ENCODE results near the gene API5.

API5 gene

DNA sequence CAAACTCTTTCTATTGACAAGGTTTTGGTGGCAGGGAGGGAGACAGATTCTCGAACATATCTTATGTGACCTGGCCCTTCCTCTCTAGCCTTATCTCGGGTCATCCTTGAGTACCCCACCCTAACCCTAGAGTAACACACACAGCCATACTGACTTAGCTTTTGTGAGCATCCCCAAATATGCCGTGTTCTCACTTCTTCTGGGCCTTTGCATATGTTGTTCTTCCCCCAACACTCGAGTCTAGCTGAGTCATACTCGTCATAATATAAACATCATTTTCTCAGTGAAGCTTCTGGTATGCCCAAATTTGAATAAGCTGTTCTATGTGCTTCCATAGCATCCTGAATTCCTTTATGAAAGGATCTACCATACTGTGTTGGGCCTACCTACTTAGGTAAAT, 54.9 kb downstream of the API5 start:
- H3K9ac ChIP-seq (ENCODE audit: low read depth, low read length): no peak overlapping the region
- H3K4me3 ChIP-seq (ENCODE audit: low read depth, low read length): no peak overlapping the region
- no peaks in the 10 kb centered on the region for H3K27me3 ChIP-seq (ENCODE audit: control insufficient read depth, insufficient read depth, low read length)
- no peaks in the 10 kb centered on the region for H3K4me1 ChIP-seq (ENCODE audit: control insufficient read depth, insufficient read depth, low read length)
- no peaks in the 10 kb centered on the region for H3K36me3 ChIP-seq (ENCODE audit: control insufficient read depth, insufficient read depth, low read length)
- no peaks in the 10 kb centered on the region for H3K9me3 ChIP-seq (ENCODE audit: control insufficient read depth, insufficient read depth, low read length)

DNA sequence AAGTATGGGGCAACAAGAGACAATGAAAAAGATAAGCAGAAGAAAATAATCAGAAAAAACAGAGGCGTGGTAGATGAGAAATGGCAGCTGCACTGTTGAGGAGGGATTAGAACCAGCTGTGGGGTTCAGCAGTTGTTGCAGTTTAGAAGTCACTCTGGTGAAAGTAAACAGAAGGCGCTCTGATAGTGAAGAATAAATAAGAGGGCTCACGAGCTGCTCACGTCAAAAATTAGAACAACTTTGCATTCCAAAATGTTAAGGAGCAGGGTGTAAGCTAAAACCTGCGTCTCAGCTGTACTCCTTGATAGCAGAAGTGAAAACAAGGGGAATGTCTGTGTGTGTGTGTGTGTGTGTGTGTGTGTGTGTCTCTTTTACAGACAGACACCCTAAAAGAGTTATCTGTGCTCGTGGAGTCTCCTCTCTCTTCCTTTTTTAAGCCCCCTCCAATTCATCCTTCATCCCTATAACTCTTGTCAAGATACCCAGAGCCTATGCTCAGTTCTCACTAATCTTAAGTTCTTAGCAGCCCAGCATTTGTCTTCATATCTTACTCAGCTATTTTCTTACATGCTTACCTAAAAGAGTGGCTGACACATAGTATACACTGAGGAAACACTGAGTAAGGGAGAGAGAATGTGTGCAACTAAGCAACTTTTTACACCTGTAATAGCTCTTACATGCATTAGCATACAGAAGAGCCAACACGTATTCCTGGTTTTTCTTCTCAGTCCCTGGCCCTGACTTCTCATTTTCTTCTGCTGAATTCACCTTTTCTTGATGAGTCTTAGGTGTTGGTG, 55.8 kb downstream of the API5 start:
- Histone ChIP-seq H3K36me3 (ENCODE audit: control insufficient read depth, insufficient read depth, low read length) (no peaks in the 10 kb centered on the region), H3K27me3 (ENCODE audit: control insufficient read depth, insufficient read depth, low read length) (no peaks in the 10 kb centered on the region), H3K4me1 (ENCODE audit: control insufficient read depth, insufficient read depth, low read length) (no peaks in the 10 kb centered on the region), H3K9me3 (ENCODE audit: control insufficient read depth, insufficient read depth, low read length) (no peaks in the 10 kb centered on the region), H3K9ac (ENCODE audit: low read depth, low read length) (no peak overlapping the region), H3K4me3 (ENCODE audit: low read depth, low read length) (no peak overlapping the region)

DNA sequence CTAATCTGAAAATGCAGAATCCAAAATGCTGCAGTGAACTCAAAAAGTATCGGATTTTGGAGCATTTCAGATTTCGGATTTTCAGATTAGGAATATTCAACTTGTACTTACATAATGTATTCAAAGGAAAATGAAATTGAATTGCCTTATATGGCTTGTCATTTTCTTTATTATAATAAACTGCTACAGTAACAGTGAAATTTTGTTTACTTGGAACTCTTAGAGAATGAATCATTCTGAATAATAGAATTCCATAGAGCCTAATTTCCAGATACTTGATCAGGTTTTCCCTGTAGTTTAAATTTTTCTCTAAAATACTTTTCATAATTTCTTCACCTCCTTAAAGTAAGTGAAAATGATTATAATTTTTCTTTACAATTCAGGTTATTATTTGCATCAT, 64.3 kb downstream of the API5 start:
- H3K36me3 ChIP-seq (ENCODE audit: control insufficient read depth, insufficient read depth, low read length): no peaks in the 10 kb centered on the region
- H3K27me3 ChIP-seq (ENCODE audit: control insufficient read depth, insufficient read depth, low read length): no peaks in the 10 kb centered on the region
- no peak overlapping the region for H3K9ac ChIP-seq (ENCODE audit: low read depth, low read length)
- H3K4me3 ChIP-seq (ENCODE audit: low read depth, low read length): no peak overlapping the region
- no peaks in the 10 kb centered on the region for H3K4me1 ChIP-seq (ENCODE audit: control insufficient read depth, insufficient read depth, low read length)
- H3K9me3 ChIP-seq (ENCODE audit: control insufficient read depth, insufficient read depth, low read length): no peaks in the 10 kb centered on the region

DNA sequence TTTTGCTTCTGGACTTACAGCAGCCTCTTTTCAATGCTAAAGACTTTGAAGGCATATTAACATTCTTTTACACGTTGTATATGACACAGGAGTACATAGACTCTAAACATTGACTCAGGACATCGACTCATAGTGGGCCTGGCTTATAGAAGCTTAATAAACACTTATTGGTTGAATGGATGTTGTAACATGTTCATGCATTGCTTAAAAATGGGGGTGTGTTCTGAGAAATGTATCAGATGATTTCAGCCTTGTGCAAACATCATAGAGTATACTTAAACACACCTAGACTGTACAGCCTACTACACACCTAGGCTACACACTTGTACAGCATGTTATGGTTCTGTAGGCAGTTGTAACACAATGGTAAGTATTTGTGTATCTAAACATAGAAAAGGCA, 64.8 kb downstream of the API5 start:
- Histone ChIP-seq H3K9me3 (ENCODE audit: control insufficient read depth, insufficient read depth, low read length) (no peaks in the 10 kb centered on the region), H3K9ac (ENCODE audit: low read depth, low read length) (no peak overlapping the region), H3K4me3 (ENCODE audit: low read depth, low read length) (no peak overlapping the region), H3K36me3 (ENCODE audit: control insufficient read depth, insufficient read depth, low read length) (no peaks in the 10 kb centered on the region), H3K27me3 (ENCODE audit: control insufficient read depth, insufficient read depth, low read length) (no peaks in the 10 kb centered on the region), H3K4me1 (ENCODE audit: control insufficient read depth, insufficient read depth, low read length) (peaks cover 4% of the 10 kb centered on the region)

DNA sequence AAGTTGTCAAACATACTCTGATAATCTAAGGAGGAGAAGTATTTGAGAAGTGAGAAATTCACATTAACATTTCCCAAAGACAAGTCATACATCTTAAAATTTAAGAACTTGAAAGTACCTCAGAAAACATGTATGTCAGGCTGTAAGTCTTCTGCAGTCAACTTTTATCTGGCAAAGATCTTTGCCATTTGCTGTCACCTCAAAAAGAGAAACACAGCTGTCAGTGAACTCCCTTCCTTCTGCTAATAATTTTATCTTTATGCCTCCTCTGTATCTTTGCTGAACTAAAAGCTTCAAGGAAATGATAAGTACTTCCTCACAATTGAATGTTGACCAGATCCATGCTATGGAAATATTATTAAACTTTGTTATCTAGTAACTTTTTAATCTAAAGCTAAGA, 65.6 kb downstream of the API5 start:
- Histone ChIP-seq H3K27me3 (ENCODE audit: control insufficient read depth, insufficient read depth, low read length) (no peaks in the 10 kb centered on the region), H3K9ac (ENCODE audit: low read depth, low read length) (no peak overlapping the region), H3K4me3 (ENCODE audit: low read depth, low read length) (no peak overlapping the region), H3K4me1 (ENCODE audit: control insufficient read depth, insufficient read depth, low read length) (peaks cover 4% of the 10 kb centered on the region), H3K36me3 (ENCODE audit: control insufficient read depth, insufficient read depth, low read length) (no peaks in the 10 kb centered on the region), H3K9me3 (ENCODE audit: control insufficient read depth, insufficient read depth, low read length) (no peaks in the 10 kb centered on the region)

DNA sequence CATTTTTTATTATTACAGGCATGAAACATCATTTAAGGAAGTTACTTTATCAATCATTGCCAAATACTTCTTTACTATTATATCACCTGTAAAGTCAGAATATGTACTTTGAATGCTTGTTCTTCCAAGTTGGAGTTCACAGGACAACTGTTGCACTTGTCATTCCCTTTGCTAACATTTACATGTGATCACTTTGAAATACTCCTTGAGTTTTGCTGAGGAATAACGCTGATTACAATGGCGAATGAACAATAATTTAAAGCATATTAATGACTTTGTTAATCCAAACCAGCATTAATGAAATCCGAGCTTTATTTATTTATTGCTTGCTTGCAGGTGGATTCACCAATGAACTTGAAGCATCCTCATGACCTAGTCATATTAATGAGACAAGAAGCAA, 67.1 kb downstream of the API5 start:
- Histone ChIP-seq H3K9ac (ENCODE audit: low read depth, low read length) (no peak overlapping the region), H3K4me3 (ENCODE audit: low read depth, low read length) (no peak overlapping the region), H3K9me3 (ENCODE audit: control insufficient read depth, insufficient read depth, low read length) (no peaks in the 10 kb centered on the region), H3K36me3 (ENCODE audit: control insufficient read depth, insufficient read depth, low read length) (no peaks in the 10 kb centered on the region), H3K4me1 (ENCODE audit: control insufficient read depth, insufficient read depth, low read length) (peaks cover 4% of the 10 kb centered on the region), H3K27me3 (ENCODE audit: control insufficient read depth, insufficient read depth, low read length) (no peaks in the 10 kb centered on the region)

DNA sequence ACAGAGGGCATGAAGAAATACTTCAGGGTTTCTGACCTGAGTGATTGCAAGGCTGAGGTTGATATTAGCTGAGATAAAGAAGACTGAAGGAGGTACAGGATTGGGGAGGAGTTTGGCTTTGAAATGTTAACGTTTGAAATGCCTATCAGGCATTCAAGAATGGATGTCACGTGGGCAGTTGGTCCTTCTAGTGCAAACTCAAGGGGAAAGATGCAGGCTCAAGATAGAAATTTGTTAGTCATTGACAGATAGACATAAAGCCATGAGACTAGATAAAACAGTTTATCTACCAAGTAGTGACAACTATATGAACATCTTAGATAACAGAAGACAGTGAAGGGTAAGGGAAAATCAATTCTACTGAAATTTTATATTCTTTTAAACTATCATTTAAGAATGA, 70.0 kb downstream of the API5 start:
- H3K27me3 ChIP-seq (ENCODE audit: control insufficient read depth, insufficient read depth, low read length): no peaks in the 10 kb centered on the region
- H3K36me3 ChIP-seq (ENCODE audit: control insufficient read depth, insufficient read depth, low read length): no peaks in the 10 kb centered on the region
- peaks cover 4% of the 10 kb centered on the region for H3K4me1 ChIP-seq (ENCODE audit: control insufficient read depth, insufficient read depth, low read length)
- no peaks in the 10 kb centered on the region for H3K9me3 ChIP-seq (ENCODE audit: control insufficient read depth, insufficient read depth, low read length)
- no peak overlapping the region for H3K9ac ChIP-seq (ENCODE audit: low read depth, low read length)
- no peak overlapping the region for H3K4me3 ChIP-seq (ENCODE audit: low read depth, low read length)

DNA sequence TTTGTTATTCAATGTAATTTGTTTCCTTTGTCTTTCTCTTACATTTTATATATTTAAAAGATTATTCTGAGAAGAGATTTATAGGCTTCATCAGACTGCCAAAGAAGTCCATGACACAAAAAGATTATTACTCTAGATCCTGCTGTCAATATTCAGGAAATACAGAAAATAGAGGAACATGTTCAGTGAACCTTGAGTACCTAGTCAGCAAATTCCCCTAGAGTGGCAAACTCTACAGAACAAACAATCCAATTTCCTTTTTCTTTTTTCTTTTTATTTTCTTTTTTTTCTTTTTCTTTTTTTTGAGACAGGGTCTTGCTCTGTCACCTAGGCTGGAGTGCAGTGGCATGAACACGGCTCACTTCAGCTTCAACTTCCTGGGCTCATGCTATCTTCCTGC, 70.8 kb downstream of the API5 start:
- Histone ChIP-seq H3K27me3 (ENCODE audit: control insufficient read depth, insufficient read depth, low read length) (no peaks in the 10 kb centered on the region), H3K36me3 (ENCODE audit: control insufficient read depth, insufficient read depth, low read length) (no peaks in the 10 kb centered on the region), H3K9me3 (ENCODE audit: control insufficient read depth, insufficient read depth, low read length) (no peaks in the 10 kb centered on the region), H3K4me3 (ENCODE audit: low read depth, low read length) (no peak overlapping the region), H3K9ac (ENCODE audit: low read depth, low read length) (no peak overlapping the region), H3K4me1 (ENCODE audit: control insufficient read depth, insufficient read depth, low read length) (peaks cover 4% of the 10 kb centered on the region)

DNA sequence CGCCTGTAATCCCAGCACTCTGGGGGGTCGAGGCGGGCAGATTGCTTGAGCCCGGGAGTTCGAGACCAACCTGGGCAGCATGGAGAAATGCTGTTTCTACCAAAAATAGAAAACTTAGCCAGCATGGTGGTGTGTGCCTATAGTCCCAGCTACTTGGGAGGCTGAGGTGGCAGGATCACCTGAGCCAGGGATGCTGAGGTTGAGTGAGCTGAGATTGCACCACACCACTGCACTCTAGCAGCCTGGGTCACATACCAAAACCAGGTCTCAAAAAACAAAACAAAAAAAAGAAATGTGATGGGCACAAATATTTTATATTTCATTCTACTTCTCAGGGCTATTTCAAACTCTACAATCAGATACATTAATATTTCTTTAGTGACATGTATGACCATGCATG, 72.6 kb downstream of the API5 start:
- no peaks in the 10 kb centered on the region for H3K9me3 ChIP-seq (ENCODE audit: control insufficient read depth, insufficient read depth, low read length)
- H3K4me3 ChIP-seq (ENCODE audit: low read depth, low read length): no peak overlapping the region
- H3K9ac ChIP-seq (ENCODE audit: low read depth, low read length): no peak overlapping the region
- H3K27me3 ChIP-seq (ENCODE audit: control insufficient read depth, insufficient read depth, low read length): no peaks in the 10 kb centered on the region
- H3K4me1 ChIP-seq (ENCODE audit: control insufficient read depth, insufficient read depth, low read length): peaks cover 4% of the 10 kb centered on the region
- no peaks in the 10 kb centered on the region for H3K36me3 ChIP-seq (ENCODE audit: control insufficient read depth, insufficient read depth, low read length)

DNA sequence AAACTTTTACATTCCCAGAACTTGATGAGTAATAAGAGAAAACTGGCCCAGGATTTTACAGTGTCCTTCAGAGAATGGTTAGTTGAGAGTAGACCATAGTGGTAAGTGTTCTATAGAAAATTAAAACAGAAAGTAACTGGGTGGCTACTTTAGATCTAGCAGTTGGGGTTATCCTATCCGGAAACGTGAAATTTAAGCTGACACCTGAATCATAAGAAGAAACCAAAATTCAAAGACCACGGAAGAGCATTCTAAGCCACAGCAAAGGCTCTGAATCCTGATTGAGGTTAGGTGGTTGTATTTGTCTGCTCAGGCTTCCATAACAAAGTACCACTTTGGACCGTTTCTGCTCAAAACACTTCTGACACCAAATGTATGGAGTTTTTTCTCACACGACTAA, 80.9 kb downstream of the API5 start:
- no peak overlapping the region for H3K9ac ChIP-seq (ENCODE audit: low read depth, low read length)
- H3K27me3 ChIP-seq (ENCODE audit: control insufficient read depth, insufficient read depth, low read length): no peaks in the 10 kb centered on the region
- H3K9me3 ChIP-seq (ENCODE audit: control insufficient read depth, insufficient read depth, low read length): no peaks in the 10 kb centered on the region
- peaks cover 5% of the 10 kb centered on the region for H3K36me3 ChIP-seq (ENCODE audit: control insufficient read depth, insufficient read depth, low read length)
- no peak overlapping the region for H3K4me3 ChIP-seq (ENCODE audit: low read depth, low read length)
- H3K4me1 ChIP-seq (ENCODE audit: control insufficient read depth, insufficient read depth, low read length): no peaks in the 10 kb centered on the region

DNA sequence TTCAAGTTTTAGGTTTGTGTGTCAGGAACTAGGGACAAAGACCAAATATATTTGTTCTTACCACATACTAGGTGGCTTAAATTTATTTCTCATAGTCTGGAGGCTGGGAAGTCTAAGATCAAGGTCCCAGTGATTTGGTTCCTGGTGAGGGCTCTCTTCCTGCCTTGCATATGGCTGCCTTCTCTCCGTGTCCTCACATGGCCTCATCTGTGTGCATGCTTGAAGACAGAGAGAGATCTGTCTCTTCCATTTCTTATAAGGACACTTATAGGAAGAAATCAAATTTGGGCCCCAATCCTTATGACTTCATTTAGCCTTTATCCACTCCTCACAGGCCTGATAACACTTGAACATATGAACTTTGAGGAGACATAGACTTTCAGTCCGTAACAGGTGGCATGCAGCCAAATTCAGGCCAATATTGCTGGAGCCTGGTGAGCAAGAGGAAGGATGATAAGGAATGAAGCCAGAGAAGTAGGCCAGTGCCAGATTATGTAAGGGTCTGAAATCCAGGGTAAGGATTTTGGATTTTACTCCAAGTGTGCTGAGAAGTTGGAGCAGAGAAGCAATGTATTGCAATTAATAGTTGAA, 82.1 kb downstream of the API5 start:
- Histone ChIP-seq H3K4me3 (ENCODE audit: low read depth, low read length) (no peak overlapping the region), H3K36me3 (ENCODE audit: control insufficient read depth, insufficient read depth, low read length) (peaks cover 6% of the 10 kb centered on the region), H3K4me1 (ENCODE audit: control insufficient read depth, insufficient read depth, low read length) (no peaks in the 10 kb centered on the region), H3K9me3 (ENCODE audit: control insufficient read depth, insufficient read depth, low read length) (no peaks in the 10 kb centered on the region), H3K9ac (ENCODE audit: low read depth, low read length) (no peak overlapping the region), H3K27me3 (ENCODE audit: control insufficient read depth, insufficient read depth, low read length) (no peaks in the 10 kb centered on the region)

All from iPS-15b (cell line).